Osteoblast (primary cell): ENCODE data around the gene STRN3. TPM values are rescaled to one million over a fixed set of nuclear protein-coding genes. Genes with fewer than 3 reads are reported as not detected.
"Not testable (repeated sequence)": the region's sequence is repeated elsewhere in the genome, so short reads cannot be mapped to it uniquely, and the experiment has no call there.

ENCODE experiments used
- DNase-seq: peaks from one replicate; pipeline ENCODE4 v3.0.0; 2011; ENCODE audit warnings: low spot score, mixed read lengths; ENCODE audit not compliant: insufficient read length; ENCODE audit errors: missing footprints
- H2AFZ ChIP-seq: 2 replicates; pipeline ENCODE4 v1.6.0; 2011; ENCODE audit warnings: mild to moderate bottlenecking, low read length
- H3K27ac ChIP-seq: 2 replicates; pipeline ENCODE4 v1.5.1; 2011; ENCODE audit warnings: mild to moderate bottlenecking, low read depth, low read length, moderate library complexity
- H3K27me3 ChIP-seq: 2 replicates; pipeline ENCODE4 v1.6.0; 2012; ENCODE audit warnings: mild to moderate bottlenecking, control low read depth, inconsistent platforms, low read length, moderate library complexity; ENCODE audit not compliant: insufficient read depth
- H3K36me3 ChIP-seq: 2 replicates; pipeline ENCODE4 v1.5.1; 2011; ENCODE audit warnings: mild to moderate bottlenecking, low read length, control low read depth, moderate library complexity; ENCODE audit not compliant: insufficient read depth
- H3K4me1 ChIP-seq: 2 replicates; pipeline ENCODE4 v1.5.1; 2011; ENCODE audit warnings: mild to moderate bottlenecking, low read length, control low read depth, moderate library complexity; ENCODE audit not compliant: insufficient read depth
- H3K4me2 ChIP-seq: 2 replicates; pipeline ENCODE4 v1.6.0; 2011; ENCODE audit warnings: mild to moderate bottlenecking, low read length; ENCODE audit not compliant: insufficient read depth
- H3K4me3 ChIP-seq: fragments of 200-600 bp; sonication (generic); 3 replicates; pipeline ENCODE4 v1.5.1; 2012; ENCODE audit warnings: mild to moderate bottlenecking, low read length, inconsistent platforms; ENCODE audit not compliant: insufficient read depth
- H3K79me2 ChIP-seq: 2 replicates; pipeline ENCODE4 v1.6.0; 2012; ENCODE audit warnings: mild to moderate bottlenecking, low read length, control low read depth, inconsistent platforms; ENCODE audit not compliant: insufficient read depth
- H3K9me3 ChIP-seq: 2 replicates; pipeline ENCODE4 v1.5.1; 2011; ENCODE audit warnings: low read depth, low read length, control low read depth
- H4K20me1 ChIP-seq: 2 replicates; pipeline ENCODE4 v1.6.0; 2012; ENCODE audit warnings: mild to moderate bottlenecking, low read length, control low read depth; ENCODE audit not compliant: insufficient read depth
- CTCF ChIP-seq: IDR thresholded peaks from 2 replicates; pipeline ENCODE4 v1.5.1; 2011; ENCODE audit warnings: mild to moderate bottlenecking, low read depth, low read length, moderate library complexity; ENCODE audit errors: extremely low read depth
- total RNA-seq: library from RNA; depleted of rRNA; stranded (reverse); fragments of >200 nt; gene quantifications from 2 replicates; pipeline ENCODE4 v1.2.3, GENCODE V29; 2012

Gene STRN3
- total RNA-seq, 1 donor, result 55.7 TPM

DNA sequence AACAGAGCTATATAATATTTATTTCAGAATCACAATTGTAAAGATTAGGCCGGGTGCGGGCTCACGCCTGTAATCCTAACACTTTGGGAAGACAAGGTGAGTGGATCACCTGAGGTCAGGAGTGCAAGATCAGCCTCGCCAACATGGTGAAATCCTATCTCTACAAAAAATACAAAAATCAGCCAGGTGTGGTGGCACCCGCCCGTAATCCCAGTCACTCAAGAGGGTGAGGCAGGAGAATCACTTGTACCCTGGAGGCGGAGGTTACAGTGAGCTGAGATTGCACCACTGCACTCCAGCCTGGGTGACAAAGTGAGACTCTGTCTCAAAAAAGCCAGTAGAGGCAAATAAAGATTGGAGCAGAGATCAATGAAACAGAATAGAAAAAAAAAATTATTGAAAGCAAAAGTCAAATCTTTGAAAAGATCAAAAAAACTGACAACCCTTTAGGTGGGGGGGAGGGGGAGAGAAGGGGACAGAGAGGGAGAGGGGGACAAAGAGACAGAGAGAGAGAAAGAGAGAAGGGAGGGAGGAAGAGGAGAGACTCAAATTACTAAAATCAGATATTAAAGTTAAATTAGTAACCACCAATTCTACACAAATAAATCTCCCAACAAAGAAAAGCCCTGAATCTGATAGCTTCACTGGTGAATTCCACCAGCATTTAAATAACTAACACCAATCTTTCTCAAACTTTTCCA lies 53.1 kb downstream of the STRN3 start:
- Histone ChIP-seq H3K4me1 (peaks cover 5% of the 10 kb centered on the region), H4K20me1 (peaks cover 59% of the 10 kb centered on the region), H3K4me2 (no peak overlapping the region), H3K79me2 (peaks cover 98% of the 10 kb centered on the region), H3K4me3 (no peak overlapping the region), H3K9me3 (no peaks in the 10 kb centered on the region), H3K36me3 (no peaks in the 10 kb centered on the region), H3K27ac (no peak overlapping the region), H3K27me3 (no peaks in the 10 kb centered on the region), H2AFZ (no peak overlapping the region)
- no peak for TF ChIP-seq CTCF
- no peak for DNase-seq

DNA sequence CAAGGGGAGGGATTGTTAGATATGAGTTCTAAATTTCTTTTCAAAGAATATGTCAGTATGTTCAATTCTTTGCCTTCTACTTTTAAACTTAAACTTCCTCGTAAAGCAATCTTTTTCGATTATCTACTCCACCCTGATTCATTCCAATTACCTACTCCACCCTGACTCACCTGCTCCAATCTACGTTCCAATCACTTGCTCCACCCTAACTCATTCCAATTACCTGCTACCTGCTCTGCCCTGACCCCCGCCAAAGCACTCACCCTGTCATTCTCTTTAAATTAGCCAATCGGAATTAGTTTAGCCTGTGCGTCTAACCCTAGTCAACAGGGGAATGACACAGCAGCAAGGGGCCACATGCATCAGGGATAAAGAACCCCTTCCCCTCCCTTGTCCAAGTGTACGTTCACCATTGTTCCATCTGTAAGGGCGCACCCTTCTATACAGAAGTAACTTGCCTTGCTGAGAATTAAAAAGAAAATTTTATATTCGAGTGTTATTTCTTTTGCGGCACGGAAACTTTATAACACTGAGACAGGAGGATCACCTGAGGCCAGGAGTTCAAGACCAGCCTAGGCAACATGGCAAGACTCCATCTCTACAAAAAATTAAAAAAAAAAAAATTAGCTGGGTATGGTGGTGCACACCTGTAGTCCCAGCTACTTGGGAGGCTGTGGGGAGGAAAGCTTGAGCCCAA lies 54.0 kb downstream of the STRN3 start:
- peaks cover 56% of the 10 kb centered on the region for H4K20me1 ChIP-seq
- H2AFZ ChIP-seq, H3K4me1 ChIP-seq, H3K27ac ChIP-seq, H3K4me2 ChIP-seq, H3K4me3 ChIP-seq, H3K9me3 ChIP-seq, DNase-seq, H3K36me3 ChIP-seq, H3K27me3 ChIP-seq: not testable (repeated sequence)
- peaks cover 98% of the 10 kb centered on the region for H3K79me2 ChIP-seq

DNA sequence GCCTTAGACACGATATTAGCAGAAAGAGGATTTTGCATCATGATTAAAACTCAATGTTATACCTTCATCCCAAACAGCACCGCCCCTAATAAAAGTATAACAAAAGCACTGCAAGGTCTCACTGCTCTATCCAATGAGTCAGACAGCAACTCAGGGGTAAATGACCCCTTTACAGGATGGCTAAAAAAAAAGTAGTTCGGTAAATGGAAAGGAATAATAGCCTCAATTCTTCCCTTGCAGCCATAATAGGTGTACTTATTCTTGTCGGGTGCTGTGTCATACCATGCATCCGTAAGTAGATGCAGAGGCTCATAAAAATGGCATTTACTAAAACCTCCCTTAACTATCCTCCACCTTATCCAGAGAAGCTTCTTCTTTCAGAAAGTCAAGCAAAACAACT lies 54.6 kb downstream of the STRN3 start:
- Histone ChIP-seq H3K27ac (no peak overlapping the region), H3K36me3 (no peaks in the 10 kb centered on the region), H3K4me1 (peaks cover 5% of the 10 kb centered on the region), H4K20me1 (peaks cover 60% of the 10 kb centered on the region), H3K9me3 (peaks cover 3% of the 10 kb centered on the region), H3K4me2 (no peak overlapping the region), H2AFZ (no peak overlapping the region), H3K79me2 (peaks cover 98% of the 10 kb centered on the region), H3K27me3 (no peaks in the 10 kb centered on the region), H3K4me3 (no peak overlapping the region)
- TF ChIP-seq CTCF, result no peak
- no peak for DNase-seq

GRCh38 chr14:30969796-30970195 lies 56.4 kb downstream of the STRN3 start:
- peaks cover 59% of the 10 kb centered on the region for H4K20me1 ChIP-seq
- not testable (repeated sequence) for H3K36me3 ChIP-seq

GRCh38 chr14:30967364-30968098 lies 58.6 kb downstream of the STRN3 start:
- Histone ChIP-seq H4K20me1 (peaks cover 45% of the 10 kb centered on the region), H3K79me2 (peaks cover 98% of the 10 kb centered on the region)
- not testable (repeated sequence) for H3K27ac ChIP-seq, H3K9me3 ChIP-seq, H2AFZ ChIP-seq, H3K4me3 ChIP-seq, H3K36me3 ChIP-seq, H3K4me2 ChIP-seq, DNase-seq, H3K4me1 ChIP-seq, H3K27me3 ChIP-seq

More at GRCh38 chr14:30969796-30970195, 56.4 kb downstream of the STRN3 start:
- not testable (repeated sequence) for H3K27ac ChIP-seq, DNase-seq, H3K27me3 ChIP-seq, H3K4me3 ChIP-seq, H2AFZ ChIP-seq, H3K4me2 ChIP-seq, H3K4me1 ChIP-seq, H3K9me3 ChIP-seq
- H3K79me2 ChIP-seq, result peaks cover 98% of the 10 kb centered on the region
